AG04450 (cell line): ENCODE measurements around the gene LYPD3. TPM values are rescaled to one million over a fixed set of nuclear protein-coding genes. Genes with fewer than 3 reads are reported as not detected.

Experiments
- CTCF ChIA-PET: fragments of 300-600, 350-600 bp; formaldehyde crosslinking; extraction: SDS; loops from one replicate; lab custom pipeline; 2022; ENCODE audit warnings: antibody characterized with exemption, inconsistent platforms; lab: Charles Lee
- POLR2A ChIA-PET: fragments of 350-600 bp; formaldehyde crosslinking; extraction: SDS; loops from one replicate; lab custom pipeline; 2021; ENCODE audit warnings: antibody characterized with exemption, inconsistent platforms; lab: Yijun Ruan, JAX
- DNase-seq: peaks from one replicate; pipeline ENCODE4 v3.0.0-alpha.2; 2011; ENCODE audit warnings: low read depth, low spot score
- H3K27ac ChIP-seq: one replicate; pipeline ENCODE4 v1.5.1; 2012; ENCODE audit warnings: low read depth, low read length, control low read depth
- H3K27me3 ChIP-seq: one replicate; pipeline ENCODE4 v1.6.0; 2012; ENCODE audit warnings: low read length; ENCODE audit not compliant: control insufficient read depth, insufficient read depth
- H3K4me3 ChIP-seq: 2 replicates; pipeline ENCODE4 v1.5.1; 2011; ENCODE audit warnings: mild to moderate bottlenecking, low read depth, low read length, control low read depth
- H3K9me3 ChIP-seq: 2 replicates; pipeline ENCODE4 v1.5.1; 2012; ENCODE audit warnings: low read length; ENCODE audit not compliant: control insufficient read depth, insufficient read depth
- CTCF ChIP-seq: IDR thresholded peaks from 2 replicates; pipeline ENCODE4 v1.5.1; 2011; ENCODE audit warnings: low read depth, low read length, control low read depth, inconsistent platforms
- polyA plus RNA-seq: library from polyadenylated mRNA; depleted of rRNA; stranded (reverse); fragments of >200 nt; gene quantifications from 2 replicates; pipeline ENCODE4 v1.2.3, GENCODE V29; 2011

The LYPD3 gene
- polyA plus RNA-seq, 1 experiment = 0.60 TPM

- DNase-seq = peak; percentile 24
- no peak for TF ChIP-seq CTCF
- ChIA-PET CTCF (no interaction called here), POLR2A (no interaction called here)
- Histone ChIP-seq H3K4me3 (no peak overlapping the region), H3K9me3 (peaks cover 3% of the 10 kb centered on the region), H3K27ac (no peak overlapping the region), H3K27me3 (no peaks in the 10 kb centered on the region)
Measured at GRCh38 chr19:43470288-43470687, 4.9 kb upstream of the LYPD3 start.

- H3K27me3 ChIP-seq = no peaks in the 10 kb centered on the region
- TF ChIP-seq CTCF = no peak
- CTCF ChIA-PET = no interaction called here
- H3K4me3 ChIP-seq = no peak overlapping the region
- H3K27ac ChIP-seq = no peak overlapping the region
- H3K9me3 ChIP-seq = peaks cover 10% of the 10 kb centered on the region
- DNase-seq = no peak
- POLR2A ChIA-PET = no interaction called here
Measured at GRCh38 chr19:43469160-43469480, 3.7 kb upstream of the LYPD3 start.

GRCh38 chr19:43468354-43469159 is 3.1 kb upstream of the LYPD3 start:
- no peak overlapping the region for H3K27ac ChIP-seq
- H3K9me3 ChIP-seq = peaks cover 11% of the 10 kb centered on the region
- POLR2A ChIA-PET = no interaction called here
- CTCF ChIA-PET = interaction anchor here (1.1 kb wide), 1 partner anchor 22 kb away, joined by 3 read pairs; no protein-coding TSS in a partner anchor
- no peaks in the 10 kb centered on the region for H3K27me3 ChIP-seq
- no peak overlapping the region for H3K4me3 ChIP-seq
- no peak for TF ChIP-seq CTCF
- DNase-seq = no peak

- Histone ChIP-seq H3K27ac (no peak overlapping the region), H3K27me3 (peaks cover 2% of the 10 kb centered on the region), H3K9me3 (peaks cover 14% of the 10 kb centered on the region), H3K4me3 (no peak overlapping the region)
- DNase-seq = no peak
- TF ChIP-seq CTCF = no peak
- ChIA-PET POLR2A (no interaction called here), CTCF (interaction anchor here (1.1 kb wide), 1 partner anchor 21 kb away, joined by 3 read pairs; no protein-coding TSS in a partner anchor)
Measured at GRCh38 chr19:43467730-43468129, 2.3 kb upstream of the LYPD3 start.

- peaks cover 4% of the 10 kb centered on the region for H3K27me3 ChIP-seq
- DNase-seq = no peak
- H3K4me3 ChIP-seq = no peak overlapping the region
- no peak overlapping the region for H3K27ac ChIP-seq
- POLR2A ChIA-PET = no interaction called here
- peaks cover 14% of the 10 kb centered on the region for H3K9me3 ChIP-seq
- CTCF ChIA-PET = no interaction called here
- no peak for TF ChIP-seq CTCF
Measured at GRCh38 chr19:43467276-43467675, 1.9 kb upstream of the LYPD3 start.
